NAMALWA (cell line): ENCODE data around the gene ARF1.

Source experiments
- DNase-seq: peaks from one replicate; pipeline ENCODE4 v3.0.0-alpha.2; 2015; ENCODE audit warnings: low spot score

The ARF1 gene

GRCh38 chr1:228122921-228123441 is 40.5 kb downstream of the ARF1 start:
- no peak for DNase-seq

DNA sequence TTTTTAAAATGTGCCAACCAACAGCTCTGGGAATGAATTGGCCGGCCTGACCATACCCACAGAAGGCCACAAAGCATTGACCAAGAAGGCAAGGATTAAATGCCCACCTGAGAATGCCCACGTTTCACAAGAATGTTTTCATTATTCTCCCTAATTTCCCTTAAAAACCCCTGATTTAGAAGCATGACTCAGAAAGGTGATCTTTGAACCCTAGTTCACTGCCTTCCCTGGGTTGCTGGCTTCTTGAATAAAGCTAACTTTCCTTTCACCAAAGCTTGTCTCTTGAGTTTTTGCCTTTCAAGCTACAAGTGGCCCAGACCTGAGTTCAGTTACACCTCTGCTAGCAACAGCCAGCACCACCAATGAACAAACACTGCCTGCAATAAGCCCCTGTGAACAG is 41.0 kb downstream of the ARF1 start:
- DNase-seq: no peak

DNA sequence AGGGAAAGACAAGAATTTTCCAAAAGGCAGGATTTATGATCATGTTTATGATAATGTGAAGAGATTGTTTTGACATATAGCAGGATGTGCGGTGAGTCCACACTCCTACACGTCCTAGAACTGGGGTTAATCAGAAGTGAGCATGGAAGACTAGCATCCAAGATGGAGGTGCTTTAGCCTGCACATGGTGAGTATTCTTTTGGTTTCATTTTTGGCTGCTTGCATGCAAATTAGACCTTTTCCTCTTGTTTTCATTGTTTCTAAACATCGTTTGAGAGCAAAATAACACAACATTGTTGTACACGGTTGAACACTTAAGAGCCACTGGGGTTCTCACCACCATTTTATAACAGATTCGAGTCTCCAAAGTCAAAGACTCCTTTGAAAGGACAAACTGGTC is 42.7 kb downstream of the ARF1 start:
- DNase-seq: no peak

DNA sequence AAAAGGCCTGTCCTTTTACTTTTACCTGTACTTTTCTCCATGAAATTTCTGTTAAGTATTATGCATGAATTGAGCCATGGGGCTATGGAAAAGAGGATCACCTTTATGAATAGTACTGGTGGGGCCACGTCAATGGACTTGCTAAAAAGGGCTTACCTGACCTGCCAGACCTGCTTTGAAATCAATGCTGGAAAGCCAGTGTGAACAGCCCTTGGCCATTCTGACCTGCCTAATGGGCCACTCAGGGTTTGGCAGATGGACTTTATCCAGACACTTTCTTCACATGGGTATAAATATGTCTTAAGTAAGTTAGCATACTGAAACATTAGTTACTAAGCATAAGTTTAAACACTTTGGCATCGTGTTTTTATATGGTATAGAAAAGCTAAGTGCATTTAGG is 49.3 kb downstream of the ARF1 start:
- no peak for DNase-seq

- DNase-seq: no peak
Measured at GRCh38 chr1:228134591-228134990, 52.1 kb downstream of the ARF1 start.

DNA sequence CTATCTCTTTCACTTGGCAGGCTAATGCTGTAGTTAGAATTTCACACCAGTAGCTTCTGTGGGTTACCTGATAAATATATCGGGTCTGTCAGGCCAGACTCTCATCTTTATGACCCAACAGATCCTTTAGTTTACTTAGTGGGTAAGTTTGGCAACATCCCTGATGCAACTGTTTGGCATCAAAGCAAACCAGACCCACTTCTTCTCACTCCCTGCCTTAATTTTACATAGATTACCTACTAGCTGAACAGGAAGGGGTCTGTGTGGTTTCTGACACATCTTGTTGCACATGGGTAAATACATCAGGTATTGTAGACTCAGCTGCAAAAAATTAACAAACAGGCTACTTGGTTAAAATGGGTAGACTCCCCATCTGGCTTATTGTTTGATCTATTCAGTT is 54.4 kb downstream of the ARF1 start:
- no peak for DNase-seq

DNA sequence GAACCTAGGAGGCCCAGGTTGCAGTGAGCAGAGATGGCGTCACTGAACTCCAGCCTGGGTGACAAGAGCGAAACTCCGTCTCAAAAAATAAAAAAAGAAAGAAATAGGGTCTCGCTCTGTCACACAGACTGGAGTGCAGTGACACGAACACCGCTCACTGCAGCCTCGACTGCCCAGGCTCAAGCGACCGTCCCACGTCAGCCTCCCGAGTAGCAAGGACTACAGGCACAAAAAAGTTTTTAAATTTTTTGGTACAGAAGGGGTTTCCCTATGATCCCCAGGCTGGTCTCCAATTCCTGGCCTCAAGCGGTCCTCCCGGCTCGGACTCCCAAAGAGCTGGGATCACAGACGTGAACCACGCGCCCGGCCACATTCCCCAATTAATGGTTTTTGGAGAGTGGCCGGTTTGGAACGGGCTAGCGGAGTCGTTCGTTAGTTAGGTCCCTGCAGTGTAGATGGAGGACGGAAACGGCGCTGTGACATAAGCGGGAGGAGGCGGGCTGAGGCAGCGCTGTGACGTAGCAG is 57.0 kb downstream of the ARF1 start:
- no peak for DNase-seq

- DNase-seq: peak; percentile 99
Measured at GRCh38 chr1:228139931-228140723, 57.6 kb downstream of the ARF1 start, which contains the start of gene GUK1. TSS of gene GUK1 (plus strand) at chr1:228140279. CDS start at chr1:228140303, 24 bp downstream.

DNA sequence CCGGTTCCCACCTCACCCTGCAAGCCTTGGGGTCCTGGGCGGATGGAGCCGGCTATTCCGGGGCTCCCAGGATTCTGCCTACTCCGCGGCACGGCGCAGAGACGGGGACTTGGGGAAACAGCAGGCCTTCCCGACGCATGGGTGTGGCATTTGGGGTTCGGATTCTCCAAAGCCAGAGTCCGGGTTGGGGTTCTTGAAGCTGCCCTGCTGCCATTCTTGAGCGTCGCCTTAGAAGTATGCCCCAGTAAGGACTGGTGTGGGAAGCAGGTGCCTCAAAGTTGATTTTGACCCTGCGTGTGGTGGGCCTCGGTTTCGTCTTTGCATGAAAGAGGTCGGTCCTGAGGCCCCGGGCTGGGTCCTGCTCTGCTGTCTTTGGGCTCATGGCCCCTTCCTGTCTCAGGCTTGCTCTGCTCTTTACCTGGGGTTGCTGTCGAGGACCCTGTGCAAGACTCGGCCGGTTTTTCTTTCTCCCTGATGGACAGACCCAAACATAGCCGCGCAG is 58.3 kb downstream of the ARF1 start:
- DNase-seq: peak; percentile 34

GRCh38 chr1:228141226-228142044 is 58.9 kb downstream of the ARF1 start:
- no peak for DNase-seq

DNA sequence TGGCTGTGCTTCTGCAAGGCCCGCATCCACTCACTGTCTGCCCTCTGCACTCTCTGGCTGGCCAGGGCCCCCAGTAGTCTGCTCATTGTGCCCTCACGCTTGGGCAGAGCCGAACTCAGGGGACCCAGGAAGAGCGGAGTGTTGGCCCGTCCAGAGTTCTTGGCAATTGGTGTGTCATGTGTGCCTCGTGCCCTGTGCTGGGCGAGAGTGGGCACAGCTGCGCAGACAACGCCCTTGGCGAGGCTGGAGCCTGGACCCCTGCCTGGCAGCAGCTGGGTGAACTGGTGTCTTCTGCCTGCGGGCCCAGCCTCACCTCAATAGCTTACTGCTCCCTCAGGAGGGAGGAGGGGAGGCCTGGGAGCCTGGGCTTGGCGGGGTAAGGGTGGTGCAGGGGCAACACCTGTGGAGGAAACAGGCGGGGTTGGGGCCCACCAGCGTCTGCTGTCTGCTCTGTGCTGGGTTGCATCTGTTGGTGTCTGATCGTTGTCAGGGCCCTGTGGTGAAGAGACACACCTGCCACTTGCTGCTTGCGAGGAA is 59.7 kb downstream of the ARF1 start:
- peak; percentile 45 for DNase-seq

DNA sequence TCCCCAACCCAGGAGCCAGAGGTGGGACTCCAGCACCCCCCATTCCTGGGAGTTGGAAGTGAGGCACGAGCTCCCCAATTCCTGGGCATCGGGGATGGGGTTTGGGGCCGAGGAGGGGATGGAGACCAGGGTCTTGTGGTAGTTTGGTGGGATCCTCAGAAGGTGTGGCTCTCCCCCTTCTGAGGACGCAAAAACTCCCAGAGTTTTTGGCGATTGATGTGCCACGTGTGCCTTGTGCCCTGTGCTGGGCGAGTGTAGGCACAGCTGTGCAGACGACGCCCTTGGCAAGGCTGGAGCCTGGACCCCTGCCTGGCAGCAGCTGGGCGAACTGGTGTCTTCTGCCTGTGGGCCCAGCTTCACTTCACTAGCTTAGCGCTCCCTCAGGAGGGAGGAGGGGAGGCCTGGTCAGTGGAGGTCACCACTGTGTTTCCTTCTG is 60.2 kb downstream of the ARF1 start:
- DNase-seq: no peak

GRCh38 chr1:228143480-228144192 is 61.1 kb downstream of the ARF1 start:
- no peak for DNase-seq

GRCh38 chr1:228144193-228144992 is 61.9 kb downstream of the ARF1 start:
- peak; percentile 31 for DNase-seq

DNA sequence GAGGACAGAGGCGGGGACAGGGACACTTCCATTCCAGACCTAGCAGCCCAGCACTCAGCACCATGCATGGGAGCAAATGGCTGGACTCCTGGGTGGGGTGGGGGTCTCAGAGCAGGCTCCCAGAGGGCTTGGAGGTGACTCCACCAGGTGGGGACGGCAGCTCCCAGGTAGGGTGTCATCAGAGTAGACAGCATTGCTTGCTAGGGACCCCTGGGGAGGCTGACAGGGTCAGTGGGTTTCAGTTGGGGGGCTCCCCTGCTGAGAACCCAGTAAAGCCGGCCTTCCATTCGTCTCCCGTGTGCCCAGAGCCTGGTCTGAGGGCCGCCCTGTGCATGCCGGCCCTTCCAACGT is 62.5 kb downstream of the ARF1 start:
- DNase-seq: no peak

DNA sequence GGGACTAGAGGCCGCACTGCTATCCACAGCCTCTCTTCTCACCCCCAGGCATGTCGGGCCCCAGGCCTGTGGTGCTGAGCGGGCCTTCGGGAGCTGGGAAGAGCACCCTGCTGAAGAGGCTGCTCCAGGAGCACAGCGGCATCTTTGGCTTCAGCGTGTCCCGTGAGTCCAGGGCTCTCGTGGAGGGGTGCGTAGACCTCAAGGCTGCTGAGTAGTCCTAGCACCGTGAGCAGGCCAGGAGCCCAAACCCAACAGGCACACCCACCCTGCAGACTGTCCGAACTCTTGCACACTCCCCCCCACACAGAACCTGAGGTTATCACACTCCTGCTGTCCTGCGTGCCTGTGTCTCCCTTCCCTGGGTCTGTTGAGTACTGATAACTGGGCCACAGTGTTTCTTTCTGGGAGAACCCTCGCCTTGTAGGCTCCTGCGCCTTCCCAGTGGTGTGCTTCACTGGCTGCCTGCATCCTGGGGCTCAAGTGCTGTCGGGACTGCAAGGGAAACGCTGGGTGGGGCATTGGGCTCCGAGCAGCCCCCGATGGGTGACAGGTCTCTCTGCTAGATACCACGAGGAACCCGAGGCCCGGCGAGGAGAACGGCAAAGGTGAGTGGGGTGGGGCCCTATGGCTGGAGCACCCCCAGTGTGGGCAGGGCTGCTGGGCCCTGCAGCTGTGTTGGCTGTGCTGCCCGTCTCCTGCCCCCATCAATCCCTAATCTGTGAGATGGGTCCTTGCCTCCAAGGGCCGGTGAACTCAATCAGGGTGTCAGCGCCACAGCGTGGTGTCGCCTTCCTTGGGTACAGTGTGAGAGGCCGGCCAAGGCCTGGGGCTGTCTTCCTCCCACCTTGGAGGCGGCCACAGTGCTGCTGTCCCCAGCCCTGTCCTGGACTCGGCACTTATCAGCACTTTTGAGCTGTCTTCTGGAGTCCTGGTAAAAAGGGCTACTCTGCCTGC is 63.2 kb downstream of the ARF1 start:
- no peak for DNase-seq

GRCh38 chr1:228146417-228147150 is 64.1 kb downstream of the ARF1 start:
- no peak for DNase-seq

DNA sequence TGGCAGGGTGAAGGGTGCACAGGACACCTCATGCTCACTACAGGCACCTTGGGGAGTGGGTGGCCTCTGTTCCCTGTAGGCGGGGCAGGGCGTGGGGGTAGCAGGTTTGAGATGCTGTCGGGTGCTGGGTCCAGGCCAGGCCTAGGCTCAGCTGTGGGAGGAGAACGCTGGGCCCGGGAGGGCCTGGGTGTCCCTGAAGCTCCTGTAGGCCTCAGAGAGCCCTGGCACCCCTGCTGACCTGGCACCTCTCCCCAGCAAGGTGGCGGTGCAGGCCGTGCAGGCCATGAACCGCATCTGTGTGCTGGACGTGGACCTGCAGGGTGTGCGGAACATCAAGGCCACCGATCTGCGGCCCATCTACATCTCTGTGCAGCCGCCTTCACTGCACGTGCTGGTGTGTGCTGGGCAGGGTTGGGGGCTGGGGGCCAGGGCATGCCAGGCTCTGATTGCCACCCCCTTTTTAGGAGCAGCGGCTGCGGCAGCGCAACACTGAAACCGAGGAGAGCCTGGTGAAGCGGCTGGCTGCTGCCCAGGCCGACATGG is 64.7 kb downstream of the ARF1 start:
- no peak for DNase-seq

DNA sequence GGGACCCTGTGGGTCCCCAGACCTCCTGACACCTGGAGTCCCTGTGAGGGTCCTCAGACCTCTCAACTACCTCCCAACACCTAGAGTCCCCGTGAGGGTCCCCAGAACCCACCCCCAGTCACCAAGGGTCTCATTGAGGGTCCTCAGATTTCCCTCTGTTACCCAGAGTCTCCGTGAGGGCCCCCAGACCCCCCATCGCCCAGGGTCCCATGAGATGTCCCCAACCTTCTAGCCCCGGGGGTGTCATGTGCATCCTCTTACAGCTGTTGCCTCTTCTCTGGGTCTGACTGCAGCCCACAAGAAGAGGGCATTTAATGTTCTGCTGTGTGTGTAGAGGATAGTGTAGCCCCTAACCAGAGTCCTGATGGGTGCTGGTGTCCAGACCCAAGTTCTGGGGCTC is 65.3 kb downstream of the ARF1 start:
- DNase-seq: no peak
